CD4-positive, alpha-beta T cell treated with Interferon alpha-2 for 1 hour (primary cell): ENCODE measurements around the gene GLUL.
"Not testable (repeated sequence)": the region's sequence is repeated elsewhere in the genome, so short reads cannot be mapped to it uniquely, and the experiment has no call there.

ENCODE experiments used
- DNase-seq, 2 donors: peaks; one replicate each; pipeline ENCODE4 v3.0.0-alpha.2; 2020 to 2022

Gene GLUL

DNA sequence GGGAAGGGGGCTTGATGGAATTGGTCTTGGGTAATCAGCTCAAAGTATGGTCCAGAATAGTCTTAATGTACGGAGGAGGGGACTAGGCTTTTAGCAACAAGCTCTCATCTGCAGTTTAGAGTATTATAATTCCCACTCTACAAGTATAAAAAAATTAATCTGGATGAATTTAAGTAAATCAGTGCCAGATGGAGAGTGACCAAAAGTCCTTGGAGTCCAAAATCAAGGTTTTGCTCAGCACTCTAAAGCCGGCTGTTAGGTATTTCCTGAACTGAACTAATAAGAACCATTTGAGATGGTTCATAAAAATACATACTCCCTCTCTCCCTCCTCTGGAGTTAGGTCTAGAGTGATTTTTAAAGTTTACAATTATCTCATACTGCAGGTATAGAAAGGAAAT, 23.7 kb downstream of the GLUL start:
- DNase-seq: no peak

DNA sequence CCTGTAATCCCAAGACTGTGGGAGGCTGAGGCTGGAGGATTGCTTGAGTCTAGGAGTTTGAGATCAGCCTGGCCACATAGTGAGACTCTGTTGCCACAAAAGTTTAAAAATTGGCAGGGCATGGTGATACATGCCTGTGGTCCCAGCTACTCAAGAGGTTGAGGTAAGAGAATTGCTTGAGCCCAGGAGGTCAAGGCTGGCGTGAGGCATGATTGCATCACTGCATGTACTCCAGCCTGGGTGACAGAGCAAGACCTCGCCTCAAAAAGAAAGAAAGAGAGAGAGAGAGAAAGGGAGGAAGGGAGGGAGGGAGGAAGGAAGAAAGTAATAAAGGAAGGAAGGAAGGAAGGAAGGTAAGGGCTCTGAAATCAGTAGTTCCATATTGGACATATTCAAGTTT, 25.0 kb downstream of the GLUL start:
- no peak for DNase-seq

DNA sequence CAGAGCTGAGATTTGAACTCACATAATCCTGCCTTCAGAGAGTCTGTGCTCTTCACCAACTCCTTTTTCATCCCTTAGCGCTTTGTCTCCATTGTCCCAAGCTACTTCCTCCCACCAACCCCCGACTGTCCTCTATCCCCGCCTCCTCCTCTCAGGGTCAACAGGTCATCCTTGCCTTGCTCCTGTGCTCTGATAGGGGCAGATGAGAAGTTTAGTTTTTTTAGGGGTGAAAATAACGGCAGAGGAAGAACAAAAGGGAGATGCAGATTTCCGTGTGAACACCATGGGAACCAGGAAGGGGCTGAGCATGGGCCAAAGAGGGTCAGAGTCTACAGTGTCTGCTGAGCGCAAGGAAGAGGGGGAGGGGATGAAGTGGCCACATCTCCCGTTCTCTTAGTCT, 31.9 kb downstream of the GLUL start:
- no peak for DNase-seq

DNA sequence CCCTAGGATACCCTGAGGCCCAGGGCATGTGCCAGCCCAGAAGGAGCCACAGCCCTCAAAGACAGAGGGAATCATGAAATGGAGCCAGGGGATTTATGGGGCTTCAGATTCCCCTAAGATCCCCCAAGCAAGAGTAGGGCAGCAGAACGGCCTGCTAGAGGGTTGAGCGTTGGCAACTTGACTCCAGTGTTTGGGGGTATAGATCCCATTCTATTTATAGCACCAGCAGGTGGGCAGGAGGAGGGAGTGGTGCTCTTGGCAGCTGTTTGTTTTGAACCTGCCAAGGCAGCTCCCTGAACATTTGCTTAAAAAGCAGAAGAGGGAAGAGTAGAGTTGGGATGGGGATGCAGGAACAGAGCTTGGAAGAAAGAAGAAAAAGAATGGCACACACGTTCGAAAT, 33.7 kb downstream of the GLUL start:
- DNase-seq: no peak

DNA sequence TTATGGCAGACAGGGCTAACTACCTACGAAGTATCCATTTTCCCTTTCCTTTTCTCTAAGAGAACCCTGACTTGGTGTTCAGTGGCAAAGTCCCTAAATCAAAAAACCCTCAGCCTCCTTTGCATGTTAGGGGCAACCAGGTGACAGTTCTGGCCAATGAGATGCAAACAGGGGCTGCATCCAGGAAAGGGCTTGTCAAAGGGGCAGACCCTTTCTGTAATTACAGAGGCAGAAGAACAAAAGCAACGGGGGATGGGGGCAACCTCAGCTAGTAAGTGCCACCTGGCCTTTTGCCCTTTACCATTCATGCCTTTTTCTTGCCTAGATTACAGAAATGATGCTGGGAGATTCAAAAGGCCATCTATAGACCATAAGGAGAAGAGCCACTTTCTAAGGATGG, 34.4 kb downstream of the GLUL start:
- DNase-seq: no peak

DNA sequence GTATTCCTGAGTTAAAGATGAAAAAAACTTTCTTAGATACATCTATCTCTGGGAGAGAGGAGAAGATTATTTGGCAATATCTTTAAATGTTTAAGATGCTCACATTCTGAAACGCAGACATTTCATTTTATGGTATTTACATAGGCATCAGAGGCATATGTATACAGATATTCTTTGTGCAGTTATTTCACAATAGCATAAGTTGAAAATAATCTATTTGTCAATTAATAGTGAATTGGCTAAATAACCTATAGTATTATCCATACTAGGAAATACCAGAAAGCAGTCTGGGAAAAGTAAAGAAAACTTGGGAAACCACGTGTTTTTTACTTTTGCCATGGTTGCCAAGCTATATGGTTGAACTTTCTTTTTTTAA, 35.9 kb downstream of the GLUL start:
- DNase-seq: no peak

DNA sequence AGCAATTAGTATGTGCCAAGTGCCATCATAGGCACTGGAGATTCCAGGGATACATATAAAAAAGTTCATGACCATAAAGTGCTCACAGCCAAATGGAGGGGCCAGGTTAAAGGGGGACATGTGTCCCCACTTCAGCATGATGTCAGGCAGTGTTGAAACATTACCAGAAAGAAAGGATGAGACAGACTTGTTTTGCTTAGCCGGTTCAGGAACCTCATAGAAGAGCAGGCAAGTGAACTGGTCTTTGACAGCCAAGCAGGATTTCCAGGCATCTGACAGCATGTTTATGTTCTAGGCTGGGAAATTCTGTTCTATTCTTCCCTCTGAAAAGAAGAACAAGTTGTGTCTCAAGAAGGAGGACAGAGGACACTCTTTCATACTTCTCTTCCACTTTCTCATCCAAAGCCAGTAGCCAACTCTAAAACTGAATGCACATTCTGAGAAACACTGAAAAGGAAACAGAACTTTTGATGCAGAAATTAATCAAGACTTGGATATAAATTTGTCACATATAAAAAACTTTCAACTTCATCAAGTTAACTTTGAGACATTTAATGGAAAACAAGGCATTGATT, 39.7 kb downstream of the GLUL start:
- DNase-seq: no peak

DNA sequence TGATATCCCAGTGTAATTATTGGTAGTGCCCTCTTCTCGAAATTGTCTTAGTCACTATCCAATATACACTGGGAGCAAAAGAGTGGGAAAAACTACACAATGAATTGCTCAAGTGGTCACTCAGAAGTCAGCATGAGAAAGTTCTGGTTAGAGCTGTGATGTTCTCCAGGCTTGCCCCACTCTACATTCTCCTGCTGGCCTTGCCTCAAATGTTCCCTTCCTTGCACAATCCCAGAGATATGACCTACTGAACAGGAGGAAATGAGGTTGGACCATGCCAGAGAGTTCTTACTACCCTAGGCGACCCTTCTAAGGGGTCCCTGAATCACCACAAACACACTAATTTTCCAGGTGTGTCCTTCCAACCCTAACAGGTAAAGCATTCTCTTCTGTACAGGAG, 40.8 kb downstream of the GLUL start:
- no peak for DNase-seq

DNA sequence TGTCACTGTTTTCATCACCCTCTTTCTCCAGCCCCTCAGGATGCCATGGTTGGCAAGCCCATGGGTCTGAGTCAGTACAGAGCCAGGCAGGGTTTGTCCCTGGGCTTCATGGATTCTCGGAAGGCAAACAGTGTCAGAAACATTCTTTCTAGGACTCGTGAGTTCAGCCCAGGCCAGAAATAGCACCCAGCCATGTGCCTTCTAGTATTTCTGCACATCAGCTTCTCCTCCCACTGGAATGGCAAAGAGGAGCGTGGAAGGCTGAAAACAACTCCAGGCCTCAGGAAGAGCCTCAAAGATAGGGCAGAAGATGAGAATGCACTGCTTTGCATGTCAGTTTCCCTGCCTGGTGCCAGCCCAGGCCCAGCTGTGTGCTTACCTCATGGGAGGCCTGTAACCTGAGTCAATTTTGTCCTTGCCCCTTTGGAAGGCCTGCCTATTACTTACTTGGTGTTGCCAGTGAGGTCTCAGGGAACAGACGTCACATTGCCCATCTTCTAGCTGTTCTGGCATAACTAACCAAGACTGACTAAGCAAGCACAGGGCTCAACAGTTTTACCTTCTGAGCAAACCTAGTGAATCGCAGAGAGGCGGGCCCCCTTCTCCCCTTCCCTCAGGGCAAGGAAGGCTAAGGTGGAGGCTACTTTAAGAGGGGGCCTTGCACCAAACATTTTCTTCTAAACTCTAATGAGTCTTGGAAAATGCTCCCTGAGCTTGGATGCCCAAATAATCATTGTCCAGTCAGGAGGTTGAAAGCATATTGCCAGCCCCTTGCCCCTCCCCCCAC, 42.4 kb downstream of the GLUL start:
- DNase-seq: no peak

DNA sequence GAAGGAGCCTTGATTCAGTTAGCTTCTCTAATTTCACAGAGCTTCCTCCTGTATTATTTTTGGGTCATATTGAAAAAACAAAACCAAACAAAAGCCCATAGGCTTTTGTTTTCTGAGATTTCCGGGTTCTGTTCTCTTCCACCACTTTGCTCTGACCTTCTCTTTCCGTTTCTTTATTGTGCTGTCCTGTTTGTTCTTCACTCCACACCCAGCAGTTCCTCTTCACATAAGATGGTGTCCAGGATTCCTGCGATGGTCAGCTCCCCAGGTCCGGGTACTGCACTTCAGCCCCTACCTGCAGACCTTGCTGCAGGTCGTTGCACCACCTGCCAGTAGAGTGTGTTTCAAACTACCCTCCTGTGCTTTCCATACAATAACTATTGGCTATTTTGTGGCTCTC, 44.6 kb downstream of the GLUL start:
- DNase-seq: no peak

DNA sequence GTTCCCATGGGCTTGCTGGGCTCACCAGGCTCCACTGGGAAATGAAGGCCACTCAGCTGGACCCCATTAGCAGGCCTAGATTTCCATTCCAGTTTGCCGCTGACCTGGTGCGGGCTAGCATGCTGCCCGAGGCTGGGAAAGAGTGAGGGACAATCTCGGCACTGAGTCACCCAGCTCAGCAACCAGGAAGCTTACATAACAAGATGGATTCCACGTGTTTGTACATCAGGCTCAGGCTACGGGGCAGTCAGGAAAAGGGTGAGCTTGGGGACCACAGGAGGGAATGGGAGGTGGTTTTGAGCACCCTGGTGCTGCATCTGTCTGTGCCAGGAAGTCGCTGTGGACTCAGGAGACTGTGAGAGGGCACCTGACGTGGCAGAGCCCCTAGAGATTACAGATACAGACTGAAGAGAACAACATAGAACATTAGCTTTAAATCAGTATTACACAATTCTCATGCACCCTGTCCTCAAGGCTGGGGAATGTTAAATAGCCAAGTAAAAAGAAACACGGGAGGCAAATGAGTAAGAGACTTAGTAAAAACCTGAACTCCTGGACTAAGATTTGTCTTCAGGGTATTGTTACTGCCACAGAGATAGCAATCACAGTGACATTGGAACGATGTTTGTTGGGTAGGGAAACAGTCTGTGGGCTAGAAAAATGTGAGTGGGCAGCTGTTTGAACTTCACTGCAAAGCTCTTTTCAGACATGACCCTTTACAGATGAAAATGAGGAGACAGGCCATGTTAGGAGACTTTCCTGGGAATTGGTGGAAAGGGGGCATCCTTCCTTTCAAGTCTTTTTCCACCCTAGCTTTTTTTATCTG, 51.1 kb downstream of the GLUL start:
- no peak for DNase-seq

DNA sequence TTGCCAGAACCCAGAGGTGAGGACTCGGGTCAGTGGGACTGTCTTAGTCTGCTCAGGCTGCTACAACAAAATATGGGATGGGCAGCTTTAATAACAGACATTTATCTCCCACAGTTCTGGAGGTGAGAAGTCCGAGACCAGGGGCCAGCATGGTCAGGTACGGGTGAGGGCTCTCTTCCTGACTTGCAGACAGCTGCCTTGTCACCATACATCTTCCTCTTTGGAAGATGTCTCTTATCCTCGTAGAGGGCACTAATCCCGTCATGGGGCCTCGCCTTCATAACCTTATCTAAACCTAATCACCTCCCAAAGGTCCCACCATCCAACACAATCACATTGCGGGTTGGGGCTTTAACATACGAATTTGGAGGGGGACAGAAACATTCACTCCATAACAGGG, 51.9 kb downstream of the GLUL start:
- no peak for DNase-seq

DNA sequence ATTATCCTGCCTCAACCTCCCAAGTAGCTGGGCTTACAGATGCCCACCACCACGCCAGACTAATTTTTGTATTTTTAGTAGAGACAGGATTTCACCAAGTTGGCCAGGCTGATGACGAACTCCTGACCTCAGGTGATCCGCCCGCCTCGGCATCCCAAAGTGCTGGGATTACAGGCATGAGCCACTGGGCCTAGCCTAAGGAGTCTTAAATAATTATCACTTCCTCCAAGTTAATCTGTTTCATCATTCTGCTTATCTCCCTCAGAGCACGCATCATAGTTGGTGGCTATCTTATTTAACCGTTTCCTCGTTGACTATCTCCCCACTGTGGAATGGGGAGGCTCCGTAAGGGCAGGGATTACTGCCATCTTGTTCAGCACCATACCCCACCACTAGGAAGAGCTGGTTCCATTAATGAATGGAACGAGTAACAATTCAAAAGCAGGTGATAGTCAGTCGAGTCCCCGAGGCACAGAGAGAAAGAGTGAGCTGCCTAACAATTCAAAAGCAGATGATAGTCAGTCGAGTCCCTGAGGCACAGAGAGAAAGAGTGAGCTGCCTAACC, 52.7 kb downstream of the GLUL start:
- no peak for DNase-seq

DNA sequence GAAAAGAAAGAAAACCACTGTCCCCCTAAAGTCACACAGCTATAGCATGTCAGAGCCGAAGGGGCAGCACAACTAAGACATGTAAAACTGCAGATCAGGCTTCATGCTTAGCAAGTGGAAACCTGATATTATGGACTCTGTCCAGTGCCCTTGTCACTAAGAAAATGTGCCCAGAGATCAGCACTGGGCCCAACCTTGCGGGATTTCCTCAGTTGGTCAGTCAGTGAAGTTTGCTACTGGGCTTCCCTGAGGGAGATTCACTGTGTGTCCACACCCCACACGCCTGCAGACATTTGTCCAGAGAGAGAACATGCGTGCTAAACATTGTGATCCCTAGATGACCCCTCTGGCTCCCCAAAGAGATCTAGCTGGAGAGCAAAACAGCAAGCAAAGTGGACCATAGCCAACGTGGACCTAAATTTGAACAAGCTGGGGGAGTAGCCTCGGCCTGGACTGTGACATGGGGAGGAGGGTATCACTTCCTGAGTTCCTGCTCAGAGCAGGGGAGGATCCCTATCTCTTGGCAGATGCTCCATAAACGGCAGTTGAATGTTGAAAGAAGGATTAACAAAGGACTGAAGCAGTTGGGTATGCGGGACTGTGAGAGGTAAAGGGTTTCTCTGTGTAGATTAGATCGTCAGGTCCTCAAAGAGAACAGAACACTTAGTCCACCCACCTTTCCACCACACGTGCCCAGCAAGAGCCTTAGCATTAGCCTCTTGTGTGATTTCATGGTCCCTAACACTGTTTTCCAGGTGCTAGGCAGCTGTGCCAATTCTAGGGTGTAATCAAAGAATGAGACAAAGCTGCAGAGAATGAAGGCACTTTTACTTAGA, 53.6 kb downstream of the GLUL start:
- no peak for DNase-seq

DNA sequence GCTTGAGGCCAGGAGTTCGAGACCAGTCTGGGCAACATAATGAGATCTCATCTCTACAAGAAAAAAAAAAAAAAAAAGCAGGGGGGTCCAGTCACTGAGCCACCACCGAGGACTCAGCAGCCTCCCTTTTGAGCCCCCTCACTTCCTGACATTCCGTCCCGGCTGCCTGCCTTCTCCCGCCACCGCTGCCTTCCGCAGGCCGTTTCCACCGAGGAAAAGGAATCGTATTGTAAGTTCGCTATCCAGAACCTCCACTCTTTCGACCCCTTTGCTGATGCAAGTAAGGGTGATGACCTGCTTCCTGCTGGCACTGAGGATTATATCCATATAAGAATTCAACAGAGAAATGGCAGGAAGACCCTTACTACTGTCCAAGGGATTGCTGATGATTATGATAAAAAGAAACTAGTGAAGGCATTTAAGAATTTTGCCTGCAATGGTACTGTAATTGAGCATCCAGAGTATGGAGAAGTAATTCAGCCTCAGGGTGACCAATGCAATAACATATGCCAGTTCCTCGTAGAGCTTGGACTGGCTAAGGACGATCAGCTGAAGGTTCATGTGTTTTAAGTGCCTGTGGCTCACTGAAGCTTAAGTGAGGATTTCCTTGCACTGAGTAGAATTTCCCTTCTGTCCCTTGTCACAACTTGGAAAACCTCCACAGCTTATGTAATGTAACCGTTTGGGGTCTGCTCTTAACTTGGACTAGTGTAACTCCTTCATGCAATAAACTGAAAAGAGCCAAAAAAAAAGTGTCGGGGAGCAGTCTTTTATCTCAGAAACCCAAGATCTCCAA, 55.6 kb downstream of the GLUL start:
- DNase-seq: no peak

DNA sequence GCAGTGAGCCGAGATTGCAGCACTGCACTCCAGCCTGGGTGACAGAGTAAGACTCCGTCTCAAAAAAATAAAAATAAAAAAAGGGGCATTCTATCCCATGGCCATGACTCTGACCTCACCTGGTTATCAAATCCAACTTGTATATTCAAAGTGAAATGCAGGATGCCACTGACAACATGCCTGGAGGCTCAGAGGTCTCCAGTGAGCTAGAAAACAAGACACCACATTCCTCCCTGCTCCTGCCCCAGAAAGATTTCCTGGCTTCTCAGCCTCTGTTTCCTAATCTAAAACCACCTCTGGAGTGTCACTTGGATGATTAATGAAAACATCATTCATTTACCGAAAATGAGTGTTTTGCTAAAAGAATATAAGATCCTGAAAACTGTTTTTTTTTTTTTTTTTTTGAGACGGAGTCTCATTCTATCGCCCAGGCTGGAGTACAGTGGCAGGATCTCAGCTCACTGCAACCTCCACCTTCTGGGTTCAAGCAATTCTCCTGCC, 58.5 kb downstream of the GLUL start:
- not testable (repeated sequence) for DNase-seq

DNA sequence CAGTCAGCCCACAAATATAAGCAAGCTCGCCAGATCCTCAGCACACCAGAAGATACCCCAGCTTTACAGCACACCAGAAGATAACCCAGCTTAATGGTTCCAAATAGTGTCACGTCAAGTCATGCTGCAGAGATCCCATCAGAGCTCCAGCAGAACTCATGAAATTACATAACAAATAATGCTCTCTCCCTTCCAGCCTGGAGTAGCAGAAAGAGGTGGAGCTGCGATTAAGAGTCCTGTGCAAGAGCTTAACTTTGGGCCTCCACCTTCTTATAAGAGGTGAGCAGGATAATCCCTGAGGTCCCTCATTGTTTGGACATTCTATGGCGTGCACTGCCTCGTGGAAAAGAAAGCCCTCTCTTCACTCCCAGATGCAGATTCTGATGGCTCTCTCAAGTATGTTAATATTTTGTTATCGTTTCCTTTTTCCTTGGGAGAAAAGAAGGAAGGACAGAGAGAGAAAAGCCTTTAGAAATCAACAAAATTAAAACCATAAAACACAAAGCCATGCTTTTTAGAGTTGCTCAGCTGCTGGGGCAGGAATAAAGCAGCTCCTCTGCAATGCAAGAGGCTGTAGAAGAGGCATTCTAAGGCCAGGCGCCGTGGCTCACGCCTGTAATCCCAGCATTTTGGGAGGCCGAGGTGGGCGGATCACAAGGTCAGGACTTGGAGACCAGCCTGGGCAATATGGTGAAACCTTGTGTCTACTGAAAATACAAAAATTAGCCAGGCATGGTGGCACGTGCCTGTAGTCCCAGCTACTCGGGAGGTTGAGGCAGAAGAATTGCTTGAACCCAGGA, 59.1 kb downstream of the GLUL start:
- no peak for DNase-seq
